HG03565 (cell line): ENCODE results near the gene WDR13.

Source experiments
- ATAC-seq: cut with Tn5 transposase; IDR thresholded peaks from one replicate; pipeline ENCODE4 v1.9.1; 2021; ENCODE audit warnings: mild to moderate bottlenecking, moderate library complexity; ENCODE audit not compliant: unreplicated experiment

WDR13 gene

DNA sequence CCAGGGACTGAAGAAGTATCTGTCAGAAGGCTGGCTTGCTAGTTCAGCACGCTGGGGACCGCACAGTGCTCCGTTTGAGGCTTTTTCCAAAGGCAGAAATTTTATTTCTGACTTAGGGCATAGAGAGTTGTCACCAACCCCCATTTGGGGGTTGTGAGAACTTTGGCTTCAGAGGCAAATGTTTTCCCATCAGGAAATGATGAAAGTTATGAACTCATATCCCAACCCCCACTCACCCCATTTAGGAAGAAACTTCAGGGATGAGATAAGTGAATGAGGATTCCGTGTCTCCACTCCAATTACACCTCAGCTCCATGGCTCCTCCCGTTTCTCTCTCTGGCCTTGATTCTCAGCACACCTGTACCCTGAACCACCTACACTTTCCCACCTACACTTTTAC lies 4.3 kb upstream of the WDR13 start:
- ATAC-seq = no peak

GRCh38 chrX:48595929-48596328 lies 1.4 kb upstream of the WDR13 start:
- ATAC-seq = no peak

DNA sequence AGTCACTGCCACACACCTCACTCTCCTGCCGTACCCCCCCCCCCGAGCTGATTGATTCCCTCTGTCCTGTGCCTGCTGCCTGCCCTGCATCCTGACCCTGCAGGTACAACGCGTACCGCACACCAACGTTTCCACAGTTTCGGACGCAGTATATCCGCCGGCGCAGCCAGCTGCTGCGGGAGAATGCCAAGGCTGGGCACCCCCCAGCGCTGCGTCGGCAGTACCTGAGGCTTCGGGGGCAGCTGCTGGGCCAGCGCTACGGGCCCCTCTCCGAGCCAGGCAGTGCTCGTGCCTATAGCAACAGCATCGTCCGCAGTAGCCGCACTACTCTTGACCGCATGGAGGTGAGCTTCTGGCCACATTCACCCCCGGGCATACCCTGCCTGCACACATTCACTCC lies 1.3 kb downstream of the WDR13 start:
- no peak for ATAC-seq

DNA sequence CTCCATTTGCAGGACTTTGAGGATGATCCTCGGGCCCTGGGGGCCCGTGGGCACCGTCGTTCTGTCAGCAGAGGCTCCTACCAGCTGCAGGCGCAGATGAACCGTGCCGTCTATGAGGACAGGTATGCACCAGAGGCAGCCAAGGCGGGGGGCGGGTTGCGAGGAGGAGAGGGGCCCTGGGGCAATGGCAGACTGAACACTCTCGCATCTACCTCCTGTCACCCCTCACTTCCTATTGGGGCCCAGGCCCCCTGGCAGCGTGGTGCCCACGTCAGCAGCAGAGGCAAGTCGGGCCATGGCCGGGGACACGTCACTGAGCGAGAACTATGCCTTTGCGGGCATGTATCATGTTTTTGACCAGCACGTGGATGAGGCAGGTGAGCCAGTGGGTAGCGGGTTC lies 2.0 kb downstream of the WDR13 start:
- ATAC-seq = no peak

DNA sequence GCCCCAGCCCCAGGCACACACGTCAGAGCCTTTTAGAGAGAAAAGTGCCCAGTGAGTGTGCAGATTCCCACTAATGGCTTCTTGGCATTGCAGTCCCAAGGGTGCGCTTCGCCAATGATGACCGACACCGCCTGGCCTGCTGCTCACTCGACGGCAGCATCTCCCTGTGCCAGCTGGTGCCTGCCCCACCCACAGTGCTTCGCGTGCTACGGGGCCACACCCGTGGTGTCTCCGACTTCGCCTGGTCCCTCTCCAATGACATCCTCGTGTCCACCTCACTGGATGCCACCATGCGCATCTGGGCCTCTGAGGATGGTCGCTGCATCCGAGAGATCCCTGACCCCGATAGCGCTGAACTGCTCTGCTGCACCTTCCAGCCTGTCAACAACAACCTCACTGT lies 2.9 kb downstream of the WDR13 start:
- no peak for ATAC-seq

DNA sequence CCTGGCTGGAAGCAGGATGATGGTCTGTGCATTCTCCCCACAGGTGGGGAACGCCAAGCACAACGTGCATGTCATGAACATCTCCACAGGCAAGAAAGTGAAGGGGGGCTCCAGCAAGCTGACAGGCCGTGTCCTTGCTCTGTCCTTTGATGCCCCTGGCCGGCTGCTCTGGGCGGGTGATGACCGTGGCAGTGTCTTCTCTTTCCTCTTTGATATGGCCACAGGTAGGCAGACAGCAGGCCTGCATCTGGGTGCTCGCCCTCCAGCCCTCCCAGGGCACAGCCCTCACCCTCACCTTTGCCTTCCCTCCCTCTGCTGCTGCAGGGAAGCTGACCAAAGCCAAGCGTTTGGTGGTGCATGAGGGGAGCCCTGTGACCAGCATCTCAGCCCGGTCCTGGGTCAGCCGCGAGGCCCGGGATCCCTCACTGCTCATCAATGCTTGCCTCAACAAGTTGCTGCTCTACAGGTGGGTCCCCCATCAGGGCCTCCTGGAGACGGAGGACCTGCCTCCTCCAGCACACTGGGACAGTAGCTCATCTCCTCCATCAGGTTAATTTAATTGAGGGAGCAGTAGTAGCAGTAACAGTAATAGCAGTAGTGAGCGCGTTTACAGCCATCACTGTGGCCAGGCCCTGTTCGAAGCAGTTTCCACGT lies 4.6 kb downstream of the WDR13 start:
- ATAC-seq = no peak

GRCh38 chrX:48604701-48605100 lies 7.4 kb downstream of the WDR13 start:
- ATAC-seq = no peak

- no peak for ATAC-seq
These were observed 8.8 kb downstream of the WDR13 start for GRCh38 chrX:48606091-48606490.

DNA sequence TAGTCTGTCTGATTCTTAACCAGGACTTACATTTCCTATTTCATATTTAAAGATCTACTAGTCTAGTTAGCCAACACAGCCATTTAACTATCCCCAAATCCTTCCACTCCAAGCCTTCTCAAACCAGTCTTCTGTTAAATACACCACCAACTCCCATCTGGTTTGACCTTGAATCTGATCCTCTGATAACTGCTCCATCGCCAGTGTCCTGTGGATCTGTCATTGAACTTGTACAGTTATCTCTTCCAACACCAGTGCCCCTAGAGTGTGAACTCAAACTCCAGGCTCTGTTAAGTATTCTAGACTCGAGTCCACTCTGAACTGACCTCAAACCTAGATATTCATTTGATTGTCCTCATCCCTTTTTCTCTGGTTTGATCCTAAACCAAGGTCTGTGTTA lies 14.4 kb downstream of the WDR13 start:
- no peak for ATAC-seq

DNA sequence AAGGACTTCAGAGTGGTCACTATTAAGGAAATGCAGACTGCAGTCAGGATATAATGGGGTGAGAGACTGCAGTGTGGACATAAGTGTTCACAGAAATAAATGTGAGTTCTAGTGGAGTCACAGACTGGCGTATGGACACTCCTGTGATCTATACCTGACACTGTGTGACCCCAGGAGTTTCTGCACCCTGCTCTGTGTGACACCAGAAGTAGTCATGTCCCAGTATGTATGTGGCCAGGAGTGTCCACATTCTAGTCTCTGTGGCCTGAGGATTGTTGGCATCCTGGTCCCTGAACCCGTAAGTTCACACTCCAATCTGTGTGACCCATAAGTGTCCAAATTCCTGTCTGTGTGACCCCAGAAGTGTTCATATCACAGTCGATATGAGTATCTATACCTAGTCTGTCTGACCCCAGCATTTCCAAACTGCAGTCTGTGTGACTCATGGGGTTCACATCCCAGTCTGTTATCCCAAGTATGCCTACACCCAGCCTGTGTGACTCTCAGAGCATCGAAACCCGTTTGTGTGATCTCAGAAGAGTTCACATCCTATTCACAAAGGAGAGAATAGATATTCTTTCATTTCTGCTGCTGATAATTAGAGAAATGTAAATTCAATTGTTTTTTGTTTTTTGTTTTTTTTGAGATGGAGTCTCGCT lies 16.3 kb downstream of the WDR13 start:
- ATAC-seq = no peak

GRCh38 chrX:48616576-48616975 lies 19.3 kb downstream of the WDR13 start:
- ATAC-seq = no peak

DNA sequence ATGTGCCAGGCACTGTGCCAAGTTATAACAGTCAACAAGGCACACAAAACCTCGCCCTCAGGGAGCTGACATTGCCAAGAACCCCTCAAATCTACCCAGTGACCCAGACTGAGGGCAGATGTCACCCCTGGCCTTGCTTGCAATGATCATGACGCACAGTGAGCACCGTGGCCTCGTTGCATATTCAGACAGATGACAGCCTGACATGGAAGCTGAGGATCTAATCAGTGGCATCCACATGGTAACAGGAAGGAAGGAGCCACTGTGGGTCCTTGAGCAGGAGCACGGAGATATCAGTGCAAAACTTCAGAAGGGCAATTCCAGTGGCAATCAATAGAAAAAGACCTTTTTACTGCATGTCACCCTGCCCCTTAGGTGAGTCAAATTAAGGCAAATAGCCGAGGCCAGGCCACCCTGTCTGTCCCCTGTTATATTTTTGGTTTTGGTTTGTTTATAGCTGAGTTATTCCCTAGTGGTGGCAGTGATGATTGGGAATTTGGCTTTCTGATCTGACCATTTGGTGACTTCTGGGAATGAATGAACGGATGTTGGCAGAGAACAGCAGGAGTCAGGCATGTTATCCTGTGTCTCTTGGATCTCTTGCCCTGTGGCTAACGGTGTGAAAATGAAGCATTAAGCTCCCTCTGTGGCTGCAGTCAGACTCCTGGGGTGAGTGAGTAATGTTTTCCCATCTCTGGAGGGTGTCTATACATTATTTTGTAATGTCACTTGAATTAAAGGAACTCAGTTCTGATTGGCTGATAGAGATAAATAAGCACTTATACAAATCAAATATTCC lies 20.4 kb downstream of the WDR13 start:
- no peak for ATAC-seq

DNA sequence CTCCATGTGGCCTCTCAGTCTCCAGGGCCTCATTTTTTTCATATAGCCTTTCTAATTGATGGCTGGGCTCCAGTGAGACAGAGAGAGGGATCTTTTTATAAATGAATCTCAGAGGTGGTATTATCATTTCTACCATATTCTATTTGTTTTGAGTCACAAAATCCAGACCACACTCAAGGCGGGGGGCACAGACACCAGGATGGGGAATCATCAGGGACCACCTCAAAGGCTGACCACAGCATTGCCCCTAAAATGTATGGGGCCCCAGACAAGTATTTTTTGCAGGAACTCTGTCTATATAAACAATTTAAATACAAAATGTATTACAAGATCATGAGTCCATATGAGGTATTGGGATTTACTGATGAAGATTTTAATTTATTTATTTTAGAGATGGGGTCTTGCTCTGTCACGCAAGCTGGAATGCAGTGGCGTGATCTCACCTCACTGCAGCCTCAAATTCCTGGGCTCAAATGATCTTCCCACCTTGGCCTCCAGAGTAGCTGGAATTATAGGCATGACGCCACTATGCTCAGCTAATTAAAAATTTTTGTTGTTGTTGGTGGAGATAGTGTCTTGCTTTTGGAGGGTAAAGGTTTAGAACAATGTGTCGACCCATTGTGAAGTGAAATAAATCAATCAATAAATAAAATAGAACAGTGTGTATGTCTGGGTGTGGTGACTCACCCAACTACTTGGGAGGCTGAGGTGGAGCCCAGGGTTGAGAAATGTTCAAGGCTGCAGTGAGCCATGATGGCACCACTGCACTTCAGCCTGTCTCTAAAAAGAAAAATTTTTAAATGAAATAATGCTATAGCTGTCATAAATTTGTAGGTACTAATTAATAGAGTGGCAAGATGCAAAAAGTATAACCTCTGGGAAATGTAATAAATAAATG lies 29.4 kb downstream of the WDR13 start:
- ATAC-seq = no peak

- peak; percentile 86 for ATAC-seq
These were observed 34.2 kb downstream of the WDR13 start for GRCh38 chrX:48631376-48632090.

- no peak for ATAC-seq
These were observed 34.9 kb downstream of the WDR13 start for GRCh38 chrX:48632207-48632606.

DNA sequence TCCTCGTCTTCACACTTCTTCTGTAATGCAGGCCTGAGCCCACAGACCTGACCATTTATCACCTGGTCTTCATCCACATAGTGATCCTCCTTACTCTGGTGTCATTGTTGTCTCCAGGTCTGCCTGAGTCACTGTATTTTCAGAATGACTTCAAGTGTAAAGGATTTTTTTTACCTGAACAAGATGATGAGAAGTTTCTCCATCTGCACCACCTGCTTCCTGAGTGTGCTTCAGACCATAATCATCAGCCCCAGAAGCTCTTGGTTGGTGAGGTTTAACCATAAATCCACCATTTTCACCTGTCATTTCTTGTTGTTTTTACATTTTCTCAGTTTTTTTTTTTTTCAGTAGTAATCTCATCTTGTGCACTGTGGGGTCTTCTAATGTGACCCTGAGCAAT lies 39.0 kb downstream of the WDR13 start:
- ATAC-seq = no peak

- no peak for ATAC-seq
These were observed 39.5 kb downstream of the WDR13 start for GRCh38 chrX:48636776-48637175.

DNA sequence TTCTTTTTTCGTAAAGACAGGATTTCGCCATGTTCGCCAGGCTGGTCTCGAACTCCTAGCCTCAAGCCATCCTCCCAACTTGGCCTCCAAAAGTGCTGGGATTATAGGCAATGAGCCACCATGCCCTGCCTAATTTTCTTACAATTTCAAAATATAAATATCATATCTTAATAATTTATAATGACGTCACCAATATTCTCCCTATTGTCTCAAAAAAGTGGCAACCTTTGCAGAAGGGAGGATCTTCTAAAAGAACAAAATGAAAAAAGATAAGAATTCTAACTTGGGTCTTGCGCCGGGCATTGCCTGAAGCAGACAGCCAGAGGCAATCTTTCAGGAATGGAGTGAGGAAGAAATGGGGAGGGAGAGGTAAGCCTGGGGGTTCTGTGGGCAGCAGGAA lies 48.4 kb downstream of the WDR13 start:
- ATAC-seq = no peak

DNA sequence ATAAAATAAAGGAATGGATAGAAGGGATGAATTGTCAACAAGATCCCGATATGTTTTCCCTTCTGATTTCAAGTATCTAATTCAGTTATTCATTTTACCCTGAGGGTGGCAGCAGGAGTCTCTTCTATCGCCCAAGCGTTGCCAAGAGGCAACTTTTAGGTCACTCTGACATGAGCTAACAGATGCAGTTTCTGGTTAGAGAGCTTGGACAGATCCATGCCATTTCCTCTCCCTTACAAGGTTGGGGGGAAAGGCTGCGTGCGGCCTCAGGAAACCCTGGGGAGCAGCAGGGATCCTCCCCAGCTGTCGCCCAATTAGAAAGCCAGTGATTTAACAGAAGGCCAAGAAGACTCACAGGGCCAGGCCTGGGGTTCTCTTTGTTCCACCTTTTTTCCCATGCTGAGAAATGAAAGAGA lies 51.1 kb downstream of the WDR13 start:
- no peak for ATAC-seq

GRCh38 chrX:48649102-48649501 lies 51.8 kb downstream of the WDR13 start:
- ATAC-seq = no peak
